NB4 (cell line): ENCODE results near the gene RNU2-63P.

ENCODE experiments used
- POLR2A ChIP-seq: IDR thresholded peaks from 2 replicates; pipeline ENCODE4 v1.6.1; 2011; ENCODE audit warnings: mild to moderate bottlenecking; ENCODE audit not compliant: insufficient read length; ENCODE audit errors: extremely low read depth
- TF ChIP-seq, protein P1 (sequence below): IDR thresholded peaks from one replicate; pipeline ENCODE4 v1.5.1; 2012; ENCODE audit warnings: low read depth, low read length

DNA sequence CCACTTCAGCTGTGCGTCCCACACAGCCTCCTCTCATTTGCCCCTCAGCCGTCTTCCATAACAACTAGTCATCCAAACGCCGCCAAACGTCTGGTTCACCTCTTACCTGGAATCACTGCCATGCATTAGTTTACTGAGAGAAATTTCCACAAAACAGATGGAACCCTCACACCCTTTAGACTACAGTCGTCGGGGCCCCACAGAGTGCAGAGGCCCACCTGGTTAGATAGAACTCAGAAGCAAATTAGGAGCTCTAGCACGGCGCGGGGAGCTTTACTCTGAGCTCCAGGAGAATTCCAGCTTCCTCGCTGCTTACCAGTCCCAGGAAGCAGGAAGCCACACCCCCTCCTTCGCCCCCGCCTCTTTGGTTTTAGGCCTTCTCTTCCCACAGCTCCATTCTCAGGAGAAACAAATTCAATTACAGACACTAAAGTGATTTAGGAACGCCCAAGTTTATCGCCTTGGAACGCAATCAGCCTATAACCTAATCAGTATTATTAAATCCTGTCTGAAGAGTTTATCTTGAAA is 9.4 kb downstream of the RNU2-63P start:
- TF ChIP-seq, protein P1, sequence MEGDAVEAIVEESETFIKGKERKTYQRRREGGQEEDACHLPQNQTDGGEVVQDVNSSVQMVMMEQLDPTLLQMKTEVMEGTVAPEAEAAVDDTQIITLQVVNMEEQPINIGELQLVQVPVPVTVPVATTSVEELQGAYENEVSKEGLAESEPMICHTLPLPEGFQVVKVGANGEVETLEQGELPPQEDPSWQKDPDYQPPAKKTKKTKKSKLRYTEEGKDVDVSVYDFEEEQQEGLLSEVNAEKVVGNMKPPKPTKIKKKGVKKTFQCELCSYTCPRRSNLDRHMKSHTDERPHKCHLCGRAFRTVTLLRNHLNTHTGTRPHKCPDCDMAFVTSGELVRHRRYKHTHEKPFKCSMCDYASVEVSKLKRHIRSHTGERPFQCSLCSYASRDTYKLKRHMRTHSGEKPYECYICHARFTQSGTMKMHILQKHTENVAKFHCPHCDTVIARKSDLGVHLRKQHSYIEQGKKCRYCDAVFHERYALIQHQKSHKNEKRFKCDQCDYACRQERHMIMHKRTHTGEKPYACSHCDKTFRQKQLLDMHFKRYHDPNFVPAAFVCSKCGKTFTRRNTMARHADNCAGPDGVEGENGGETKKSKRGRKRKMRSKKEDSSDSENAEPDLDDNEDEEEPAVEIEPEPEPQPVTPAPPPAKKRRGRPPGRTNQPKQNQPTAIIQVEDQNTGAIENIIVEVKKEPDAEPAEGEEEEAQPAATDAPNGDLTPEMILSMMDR, result no peak
- no peak for TF ChIP-seq POLR2A
